SK-N-MC (cell line): ENCODE measurements around the gene PSMD14.
"Not testable (repeated sequence)": the region's sequence is repeated elsewhere in the genome, so short reads cannot be mapped to it uniquely, and the experiment has no call there.

Experiments used
- EZH2 ChIP-seq: fragments of 200-600 bp; sonication (generic); IDR thresholded peaks from one replicate; pipeline ENCODE4 v1.6.1; 2017; ENCODE audit warnings: antibody characterized with exemption
- FOXP2 ChIP-seq: optimal IDR thresholded peaks from 2 replicates; pipeline ENCODE3; 2011; ENCODE audit warnings: mild to moderate bottlenecking, moderate library complexity; ENCODE audit not compliant: insufficient read depth; ENCODE audit errors: extremely low read length, control extremely low read depth
- POLR2AphosphoS5 ChIP-seq: IDR thresholded peaks from 2 replicates; pipeline ENCODE4 v1.6.1; 2012; ENCODE audit warnings: mild to moderate bottlenecking, low read depth, low read length, borderline replicate concordance

DNA sequence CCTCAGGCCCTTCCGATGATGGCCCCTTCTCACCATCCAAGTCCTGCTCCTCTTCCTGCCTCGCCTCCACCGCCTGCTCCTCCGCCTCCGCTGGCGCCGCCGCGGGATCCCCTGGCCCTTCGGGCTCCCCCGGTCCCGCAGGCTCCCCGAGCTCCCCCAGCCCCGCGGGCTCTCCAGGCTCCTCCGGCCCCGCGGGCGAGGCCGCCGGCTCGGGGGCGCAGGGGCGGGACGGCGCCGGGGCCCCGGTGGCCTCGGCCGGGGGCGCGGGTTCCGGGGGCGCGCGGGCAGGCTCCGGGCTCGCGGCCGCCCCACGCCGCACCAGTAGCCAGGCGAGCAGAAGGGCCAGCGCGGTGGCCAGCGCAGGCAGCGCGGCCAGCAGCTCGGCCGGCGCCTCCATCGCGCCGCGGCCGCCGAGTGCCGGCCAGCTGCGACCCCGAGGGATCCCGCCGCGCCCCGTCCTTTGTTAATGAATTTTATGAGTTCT is 32.7 kb downstream of the PSMD14 start:
- TF ChIP-seq FOXP2, POLR2AphosphoS5, EZH2: not testable (repeated sequence)
